Kidney (tissue), 14 donors: ENCODE data around the gene BSG. TPM values are rescaled to one million over a fixed set of nuclear protein-coding genes. Genes with fewer than 3 reads are reported as not detected.
"Not testable (repeated sequence)": the region's sequence is repeated elsewhere in the genome, so short reads cannot be mapped to it uniquely, and the experiment has no call there.

Experiments used
- DNase-seq, 5 donors: peaks; one replicate each; pipeline ENCODE4 v3.0.0-alpha.2; 2013 to 2020
- FAIRE-seq: peaks from 2 replicates; lab custom pipeline; 2012; peaks lifted over from hg19 to GRCh38; lab: Jason Lieb, UNC
- H3K27ac ChIP-seq, 2 donors: one replicate each; pipeline ENCODE4 v1.7.0; 2013; ENCODE audit warnings: low read depth in 2 of 2, low read length in 2 of 2, inconsistent platforms in 1 of 2
- H3K27me3 ChIP-seq: one replicate; pipeline ENCODE4 v1.7.1; 2013; ENCODE audit warnings: low read length, inconsistent platforms; ENCODE audit not compliant: control insufficient read depth, insufficient read depth
- H3K36me3 ChIP-seq, 3 donors: one replicate each; pipeline versions ENCODE4 v1.7.0 to v1.7.1; 2013; ENCODE audit warnings: low read length in 3 of 3, control low read depth in 1 of 3, inconsistent platforms in 1 of 3; ENCODE audit not compliant: insufficient read depth in 3 of 3, control insufficient read depth in 2 of 3
- H3K4me1 ChIP-seq, 3 donors: one replicate each; pipeline versions ENCODE4 v1.7.0 to v1.7.1; 2013; ENCODE audit warnings: low read length in 3 of 3, inconsistent platforms in 1 of 3, low read depth in 1 of 3; ENCODE audit not compliant: control insufficient read depth in 2 of 3, insufficient read depth in 2 of 3
- H3K4me3 ChIP-seq, 3 donors: one replicate each; pipeline versions ENCODE4 v1.7.0 to v1.8.1; 2013; ENCODE audit warnings: low read length in 3 of 3, control low read depth in 1 of 3, inconsistent platforms in 1 of 3
- H3K9ac ChIP-seq, 3 donors: one replicate each; pipeline versions ENCODE4 v1.7.0 to v1.7.1; 2013; ENCODE audit warnings: low read length in 3 of 3, control low read depth in 1 of 3, inconsistent platforms in 1 of 3
- H3K9me3 ChIP-seq, 3 donors: one replicate each; pipeline versions ENCODE4 v1.7.0 to v1.7.1; 2013; ENCODE audit warnings: low read length in 3 of 3, control low read depth in 1 of 3, inconsistent platforms in 1 of 3; ENCODE audit not compliant: control insufficient read depth in 2 of 3, insufficient read depth in 1 of 3
- intact Hi-C: fragments of 100-400 bp; cut with DNase I; formaldehyde crosslinking; loops from one replicate; pipeline ENCODE4 v1.11.1; 2022
- polyA plus RNA-seq: library from polyadenylated mRNA; stranded (reverse); fragments of 350-450 nt; fragmentation: Illumina TruSeq; extraction: RNeasy Lipid Tissue Mini Kit (QIAGEN cat#74804); gene quantifications from one replicate; pipeline ENCODE4 v1.2.3, GENCODE V29; 2014; ENCODE audit warnings: low read depth, low replicate concordance; ENCODE audit not compliant: insufficient read depth
- total RNA-seq: library from RNA; stranded (reverse); fragmentation: NEBNext Ultra II Directional; extraction: Animal tissue kit (Norgen Biotek cat#: 25700); gene quantifications from one replicate; pipeline ENCODE4 v1.2.1, GENCODE V29; 2021
- TF ChIP-seq, protein P1 (sequence below): IDR thresholded peaks from 3 replicates; pipeline ENCODE4 v1.5.1; 2012; ENCODE audit warnings: mild to moderate bottlenecking, moderate library complexity, borderline replicate concordance; ENCODE audit not compliant: insufficient read depth; ENCODE audit errors: extremely low read depth
- donor health status: control.
- donor health status: control.
- donor health status: control.
- donor health status: control.
- donor health status: control.
- donor health status: DM: yes; HTN: yes; CAD: no.
- donor health status: Normal renal cell carcinoma (clear cell type).

BSG gene
- total and polyA plus RNA-seq, 2 donors from 2014 or later, result 554 to 984 TPM

DNA sequence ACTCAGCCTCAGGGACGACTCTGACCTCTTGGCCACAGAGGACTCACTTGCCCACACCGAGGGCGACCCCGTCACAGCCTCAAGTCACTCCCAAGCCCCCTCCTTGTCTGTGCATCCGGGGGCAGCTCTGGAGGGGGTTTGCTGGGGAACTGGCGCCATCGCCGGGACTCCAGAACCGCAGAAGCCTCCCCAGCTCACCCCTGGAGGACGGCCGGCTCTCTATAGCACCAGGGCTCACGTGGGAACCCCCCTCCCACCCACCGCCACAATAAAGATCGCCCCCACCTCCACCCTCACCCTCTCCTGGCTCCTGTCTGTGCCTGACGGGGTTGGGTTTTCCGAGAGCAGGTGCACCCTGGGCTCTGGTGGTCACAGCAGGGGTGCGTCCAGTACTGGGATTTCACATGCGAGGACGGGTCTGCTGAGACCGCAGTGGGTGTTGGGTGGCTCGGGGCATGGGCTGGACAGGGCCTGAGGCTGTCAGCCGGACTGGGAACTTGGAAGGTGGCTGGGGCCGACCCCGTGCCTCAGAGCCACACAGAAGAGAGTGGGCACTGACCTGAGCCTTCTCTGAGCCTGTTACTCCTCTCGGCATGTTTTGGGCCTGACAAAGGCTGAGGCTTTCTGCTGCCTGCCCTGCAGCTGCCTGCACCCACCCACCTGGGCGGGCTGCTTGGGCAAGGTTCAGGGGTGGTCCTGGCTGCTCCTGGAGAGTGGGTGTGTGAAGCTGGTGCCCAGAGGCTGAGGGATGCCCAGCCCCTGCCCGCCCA lies 11.0 kb downstream of the BSG start:
- Histone ChIP-seq H3K9me3 (no peaks in the 10 kb centered on the region), H3K9ac (no peak overlapping the region), H3K27ac (no peak overlapping the region), H3K27me3 (no peaks in the 10 kb centered on the region), H3K4me1 (peaks cover 0 to 2% (median 0%) of the 10 kb centered on the region in 3 donors), H3K36me3 (peaks cover 0 to 13% (median 0%) of the 10 kb centered on the region in 3 donors), H3K4me3 (no peak overlapping the region)
- intact Hi-C loops, result no loop called here
- no peak for DNase-seq
- FAIRE-seq, result no peak
- TF ChIP-seq, protein P1, sequence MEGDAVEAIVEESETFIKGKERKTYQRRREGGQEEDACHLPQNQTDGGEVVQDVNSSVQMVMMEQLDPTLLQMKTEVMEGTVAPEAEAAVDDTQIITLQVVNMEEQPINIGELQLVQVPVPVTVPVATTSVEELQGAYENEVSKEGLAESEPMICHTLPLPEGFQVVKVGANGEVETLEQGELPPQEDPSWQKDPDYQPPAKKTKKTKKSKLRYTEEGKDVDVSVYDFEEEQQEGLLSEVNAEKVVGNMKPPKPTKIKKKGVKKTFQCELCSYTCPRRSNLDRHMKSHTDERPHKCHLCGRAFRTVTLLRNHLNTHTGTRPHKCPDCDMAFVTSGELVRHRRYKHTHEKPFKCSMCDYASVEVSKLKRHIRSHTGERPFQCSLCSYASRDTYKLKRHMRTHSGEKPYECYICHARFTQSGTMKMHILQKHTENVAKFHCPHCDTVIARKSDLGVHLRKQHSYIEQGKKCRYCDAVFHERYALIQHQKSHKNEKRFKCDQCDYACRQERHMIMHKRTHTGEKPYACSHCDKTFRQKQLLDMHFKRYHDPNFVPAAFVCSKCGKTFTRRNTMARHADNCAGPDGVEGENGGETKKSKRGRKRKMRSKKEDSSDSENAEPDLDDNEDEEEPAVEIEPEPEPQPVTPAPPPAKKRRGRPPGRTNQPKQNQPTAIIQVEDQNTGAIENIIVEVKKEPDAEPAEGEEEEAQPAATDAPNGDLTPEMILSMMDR, result no peak

DNA sequence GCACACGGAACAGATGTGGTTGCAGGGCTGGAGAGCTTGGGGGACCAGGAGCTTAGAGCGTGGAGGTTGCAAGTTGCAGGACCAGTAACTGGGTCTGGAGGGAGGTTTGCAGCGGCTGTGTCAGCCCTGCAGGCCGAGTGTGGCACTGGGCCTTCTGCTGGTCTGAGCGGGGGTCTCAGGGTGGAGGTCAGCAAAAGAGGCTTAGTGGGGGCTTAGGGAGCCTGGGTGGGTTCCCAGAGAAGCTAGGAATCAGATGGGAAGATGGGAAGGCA lies 11.5 kb downstream of the BSG start:
- Histone ChIP-seq H3K9ac (no peak overlapping the region), H3K4me3 (no peak overlapping the region), H3K27ac (no peak overlapping the region), H3K4me1 (peaks cover 0 to 2% (median 0%) of the 10 kb centered on the region in 3 donors), H3K27me3 (no peaks in the 10 kb centered on the region), H3K36me3 (peaks cover 0 to 13% (median 0%) of the 10 kb centered on the region in 3 donors), H3K9me3 (no peaks in the 10 kb centered on the region)
- TF ChIP-seq, protein P1, result no peak
- FAIRE-seq, result no peak
- DNase-seq, result no peak
- intact Hi-C loops, result no loop called here

DNA sequence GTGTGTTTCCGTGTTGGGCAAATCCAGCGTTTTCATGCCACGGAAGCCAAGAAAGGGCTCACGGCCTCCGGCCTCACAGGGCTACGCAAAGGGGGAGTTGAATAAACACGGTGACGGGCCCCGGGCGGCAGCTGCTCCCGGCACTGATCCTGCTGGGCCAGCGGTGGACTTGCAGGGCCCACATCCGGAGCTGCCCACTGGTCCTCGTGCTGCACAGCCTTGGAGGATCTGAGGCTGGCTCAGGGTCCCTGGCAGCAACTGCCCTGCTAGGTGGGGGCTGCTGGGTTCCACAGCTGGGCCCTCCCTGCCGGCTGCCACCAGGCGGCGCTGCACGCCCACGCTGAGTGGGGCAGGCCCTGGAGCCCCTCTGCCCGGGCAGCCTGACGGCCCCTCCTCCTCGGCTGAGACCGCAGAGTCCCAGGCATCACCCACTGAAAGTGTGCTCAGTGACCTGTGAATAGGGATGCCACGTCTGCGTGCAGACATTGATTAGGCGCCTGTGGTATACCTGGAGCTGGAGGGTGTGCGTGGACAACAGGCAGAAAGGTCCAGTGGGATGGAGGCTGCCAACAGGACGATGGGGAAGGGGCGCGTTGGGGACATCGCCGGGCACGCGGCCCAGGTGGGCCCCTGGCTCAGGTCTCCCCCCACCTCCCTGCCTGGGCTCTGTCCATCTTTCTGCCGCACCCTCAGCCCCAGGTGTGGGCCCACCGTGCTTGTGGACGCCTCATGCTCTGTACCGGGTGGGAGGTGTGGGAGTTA lies 12.0 kb downstream of the BSG start:
- FAIRE-seq, result no peak
- H3K27me3 ChIP-seq, result no peaks in the 10 kb centered on the region
- DNase-seq, result peak; percentile 71 to 86 (median 74)
- no peak overlapping the region for H3K27ac ChIP-seq
- intact Hi-C loops, result no loop called here
- TF ChIP-seq, protein P1, result peak; percentile 75
- H3K9me3 ChIP-seq, result no peaks in the 10 kb centered on the region
- no peak overlapping the region for H3K4me3 ChIP-seq
- H3K4me1 ChIP-seq, result peaks cover 0 to 3% (median 0%) of the 10 kb centered on the region in 3 donors
- peaks cover 0 to 11% (median 0%) of the 10 kb centered on the region in 3 donors for H3K36me3 ChIP-seq
- no peak overlapping the region for H3K9ac ChIP-seq

DNA sequence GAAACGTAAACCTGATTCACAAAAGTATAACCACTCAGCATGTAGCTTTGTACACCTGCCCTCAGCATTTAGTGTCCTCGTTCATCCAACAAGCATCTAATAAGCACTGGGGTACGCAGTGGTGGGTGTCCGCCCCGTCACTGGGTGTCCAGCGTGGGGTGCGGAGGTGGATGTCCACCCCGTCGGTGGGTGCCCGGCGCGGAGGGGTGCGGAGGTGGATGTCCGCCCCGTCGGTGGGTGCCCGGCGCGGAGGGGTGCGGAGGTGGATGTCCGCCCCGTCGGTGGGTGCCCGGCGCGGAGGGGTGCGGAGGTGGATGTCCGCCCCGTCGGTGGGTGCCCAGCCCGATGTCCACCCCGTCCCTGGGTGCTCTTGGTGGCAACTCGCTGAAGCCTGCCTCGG lies 12.8 kb downstream of the BSG start:
- H3K9ac ChIP-seq, intact Hi-C loops, H3K27me3 ChIP-seq, H3K4me1 ChIP-seq, DNase-seq, H3K36me3 ChIP-seq, H3K9me3 ChIP-seq, H3K27ac ChIP-seq, H3K4me3 ChIP-seq, FAIRE-seq: not testable (repeated sequence)
